Central memory CD4-positive, alpha-beta T cell (primary cell): ENCODE measurements around the gene HSPB2.
A peak's percentile ranks its signal among the peaks of the same experiment; 100 is the strongest.
"Not testable (repeated sequence)": the region's sequence is repeated elsewhere in the genome, so short reads cannot be mapped to it uniquely, and the experiment has no call there.

Source experiments
- DNase-seq: peaks from one replicate; pipeline ENCODE4 v3.0.0; 2022

Gene HSPB2

DNA sequence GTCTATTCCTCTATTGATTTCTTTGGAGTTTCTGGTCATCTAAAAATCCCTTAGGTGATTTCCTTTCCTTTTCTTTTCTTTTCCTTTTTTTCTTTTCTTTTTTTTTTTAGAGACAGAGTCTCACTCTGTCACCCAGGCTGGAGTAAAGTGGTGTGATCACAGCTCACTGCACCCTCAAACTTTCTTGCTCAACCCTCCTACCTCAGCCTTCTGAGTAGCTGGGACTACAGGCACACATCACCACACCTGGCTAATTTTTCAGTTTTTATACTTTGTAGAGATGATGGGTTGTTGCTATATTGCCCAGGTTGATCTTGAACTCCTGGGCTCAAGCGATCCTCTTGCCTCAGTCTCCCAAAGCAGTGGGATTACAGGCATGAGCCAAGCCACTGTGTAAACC is 4.2 kb downstream of the HSPB2 start:
- no peak for DNase-seq

DNA sequence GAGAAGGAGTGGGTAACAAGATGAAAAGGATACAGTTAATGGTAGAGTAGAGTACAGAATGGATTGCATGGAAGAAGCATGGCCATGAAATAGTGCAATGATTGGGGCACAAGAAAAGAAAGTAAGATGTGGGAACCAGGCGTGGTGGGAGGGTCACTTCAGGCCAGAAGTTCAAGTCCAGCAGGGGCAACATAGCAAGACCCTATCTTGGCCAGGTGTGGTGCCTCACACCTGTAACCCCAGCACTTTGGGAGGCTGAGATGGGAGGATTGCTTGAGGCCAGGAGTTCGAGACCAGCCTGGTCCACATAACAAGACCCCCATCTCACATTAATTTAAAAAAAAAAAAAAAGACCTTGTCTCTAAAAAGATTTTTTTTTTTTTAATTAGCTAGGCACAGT is 4.8 kb downstream of the HSPB2 start:
- no peak for DNase-seq

DNA sequence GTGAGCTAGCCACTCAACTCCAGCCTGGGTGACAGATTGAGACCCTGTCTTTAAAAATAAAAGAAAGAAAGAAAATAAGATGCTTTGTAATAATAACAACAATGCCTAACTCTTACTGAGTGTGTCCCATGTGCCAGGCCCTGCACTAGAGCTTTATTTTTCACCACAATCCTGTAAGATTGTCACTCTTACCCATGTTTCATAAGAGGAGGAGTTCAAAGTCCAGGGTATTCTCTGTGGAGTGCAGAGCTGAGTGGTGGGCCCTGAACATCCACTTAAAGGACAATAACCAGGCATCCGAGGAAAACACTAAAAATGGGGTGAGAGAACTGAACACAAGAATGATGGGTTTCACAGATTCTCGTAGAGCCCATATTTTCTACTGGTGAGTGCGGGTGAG is 5.3 kb downstream of the HSPB2 start:
- DNase-seq, result no peak

DNA sequence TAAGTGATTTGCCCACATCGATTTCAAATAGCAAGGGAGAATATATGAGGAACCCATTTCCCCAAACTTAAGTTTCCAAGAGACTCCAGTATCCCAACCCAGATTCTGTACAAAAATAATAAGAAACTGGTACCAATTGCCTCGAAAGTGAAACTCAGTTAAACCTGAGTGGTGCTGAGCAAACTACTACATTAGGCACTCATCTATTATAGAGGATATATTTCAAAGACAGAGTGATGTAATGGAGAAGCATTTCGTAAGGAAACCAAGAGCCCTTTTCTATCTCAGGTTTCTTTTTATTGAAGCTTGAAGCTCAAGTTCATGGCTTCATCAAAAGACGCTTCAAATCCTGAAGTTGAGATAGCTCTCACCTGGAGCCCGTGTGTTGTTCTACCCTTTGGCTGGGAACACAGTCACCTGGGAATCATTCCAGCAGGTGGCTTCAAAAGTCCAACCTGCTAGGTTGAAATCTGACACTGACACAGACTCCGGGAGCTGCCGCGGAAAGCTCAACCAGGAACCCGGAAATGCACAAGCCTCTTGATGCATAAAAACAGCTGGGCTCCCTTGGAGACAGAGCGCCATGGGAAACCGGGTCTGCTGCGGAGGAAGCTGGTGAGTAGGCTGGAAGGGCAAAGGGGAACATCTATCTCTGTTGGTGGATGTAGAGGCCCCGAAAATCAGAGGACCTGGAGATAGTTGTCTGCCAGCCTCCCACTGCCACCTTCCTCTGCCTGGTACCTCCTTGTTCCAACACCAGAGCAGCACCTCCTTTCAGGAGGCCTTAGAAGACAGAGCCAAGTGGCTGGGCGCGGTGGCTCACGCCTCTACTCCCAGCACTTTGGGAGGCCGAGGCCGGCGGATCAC is 6.1 kb downstream of the HSPB2 start, which contains the start of gene C11orf52:
C11orf52 (plus strand) TSS at position 524 of the 867 bp plus-strand sequence; CDS start at position 584, 60 bp downstream.
- no peak for DNase-seq

DNA sequence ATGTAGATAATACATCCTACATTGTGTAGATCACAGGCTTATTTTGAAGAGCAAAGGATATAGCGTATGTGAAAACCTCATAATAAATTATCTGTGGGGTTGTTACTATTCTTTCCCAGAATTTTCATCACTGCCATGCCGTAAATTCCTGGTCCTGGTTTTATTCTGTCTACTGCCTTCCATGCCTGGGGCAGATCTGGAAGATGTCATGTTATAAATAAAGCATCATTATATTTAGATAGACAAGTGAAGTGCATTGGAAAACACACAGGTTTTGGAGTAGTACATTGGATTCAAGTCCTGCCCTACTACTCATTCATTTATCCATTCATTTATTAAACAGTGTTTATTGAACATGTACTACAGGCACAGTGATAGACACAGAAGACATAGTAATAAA is 8.4 kb downstream of the HSPB2 start:
- DNase-seq, result no peak

DNA sequence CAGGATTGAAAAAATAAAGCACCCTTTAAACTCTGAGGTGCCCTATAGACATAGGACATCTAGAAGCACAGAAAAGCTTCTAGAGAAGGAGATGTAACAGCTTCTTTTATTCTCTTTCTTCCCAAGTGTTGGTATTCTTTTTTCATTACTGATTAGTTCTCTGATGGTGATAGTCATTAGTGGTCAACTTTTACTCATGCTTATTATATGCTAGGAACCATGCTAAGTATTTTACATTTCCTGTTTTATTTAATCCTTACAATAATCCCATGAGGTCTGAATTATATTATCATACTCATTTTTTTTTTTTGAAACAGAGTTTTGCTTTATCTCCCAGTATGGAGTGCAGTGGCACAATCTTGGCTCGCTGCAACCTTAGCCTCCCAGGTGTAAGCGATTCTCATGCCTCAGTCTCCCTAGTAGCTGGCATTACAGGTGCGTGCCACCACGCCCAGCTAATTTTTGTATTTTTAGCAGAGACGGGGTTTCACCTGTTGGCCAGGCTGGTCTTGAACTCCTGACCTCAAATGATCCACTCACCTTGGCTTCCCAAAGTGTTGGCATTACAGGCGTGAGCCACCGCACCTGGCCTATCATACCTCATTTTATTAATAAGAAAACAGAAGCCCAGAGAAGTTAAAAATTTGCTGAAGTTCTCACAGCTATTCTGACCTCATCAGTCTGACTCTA is 9.2 kb downstream of the HSPB2 start:
- DNase-seq, result no peak

DNA sequence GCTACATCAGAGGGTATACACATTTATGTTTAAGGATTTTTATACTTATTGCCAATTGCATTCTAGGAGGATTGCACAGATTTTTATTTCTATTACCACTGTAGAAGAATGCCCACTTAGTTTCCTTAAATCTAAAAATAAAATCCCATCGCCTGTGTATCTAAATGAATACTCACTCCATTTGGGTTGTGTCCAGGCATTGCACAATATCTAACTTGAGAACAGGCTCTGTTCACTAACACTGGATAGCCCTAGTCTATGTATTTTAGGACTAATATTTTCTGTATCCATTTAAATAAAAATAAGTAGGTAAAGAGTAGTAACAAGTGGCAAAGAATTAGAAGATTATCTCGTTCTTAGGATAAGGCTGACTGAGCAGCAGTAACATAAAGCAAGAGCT is 10.3 kb downstream of the HSPB2 start:
- DNase-seq, result no peak

DNA sequence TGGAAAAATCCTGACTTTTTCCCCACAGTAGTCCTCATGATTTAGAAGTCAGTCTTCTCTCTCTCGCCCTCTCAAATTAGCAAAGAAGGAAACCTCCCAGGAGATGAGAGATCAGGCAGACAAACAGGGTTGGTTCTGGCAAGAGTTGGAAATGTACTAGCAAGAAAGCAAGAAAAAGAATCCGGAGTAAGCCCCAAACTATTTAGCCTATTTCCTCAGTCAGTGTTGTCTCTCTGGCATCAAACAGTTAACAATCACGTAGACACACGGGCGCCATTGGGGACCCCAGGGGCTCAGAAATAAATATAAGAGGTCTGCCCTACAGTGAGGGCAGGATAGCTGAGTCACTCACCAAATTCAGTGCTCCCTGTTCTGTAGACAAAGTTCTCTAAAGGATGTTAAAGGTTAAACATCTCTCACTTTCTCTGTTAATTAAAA is 10.8 kb downstream of the HSPB2 start:
- DNase-seq, result no peak

DNA sequence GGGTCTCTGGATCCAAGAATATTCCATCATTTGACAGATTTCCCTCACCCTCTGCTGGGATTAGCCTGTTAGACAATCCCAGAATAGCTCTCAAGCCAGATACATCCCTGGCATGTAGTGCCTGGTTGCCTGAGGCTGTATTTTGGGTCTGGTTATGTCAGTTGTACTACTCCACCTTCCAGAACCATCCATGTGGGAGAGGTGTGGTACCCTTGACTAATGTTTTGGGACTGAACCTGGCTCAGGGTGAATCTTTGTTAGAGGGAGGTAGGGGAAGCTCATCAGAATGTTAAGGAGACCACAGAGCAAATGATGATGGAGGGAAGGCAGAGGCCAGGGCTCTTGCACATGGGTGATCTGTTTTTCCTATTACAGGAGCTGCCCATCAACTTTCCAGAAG is 11.4 kb downstream of the HSPB2 start:
- no peak for DNase-seq

DNA sequence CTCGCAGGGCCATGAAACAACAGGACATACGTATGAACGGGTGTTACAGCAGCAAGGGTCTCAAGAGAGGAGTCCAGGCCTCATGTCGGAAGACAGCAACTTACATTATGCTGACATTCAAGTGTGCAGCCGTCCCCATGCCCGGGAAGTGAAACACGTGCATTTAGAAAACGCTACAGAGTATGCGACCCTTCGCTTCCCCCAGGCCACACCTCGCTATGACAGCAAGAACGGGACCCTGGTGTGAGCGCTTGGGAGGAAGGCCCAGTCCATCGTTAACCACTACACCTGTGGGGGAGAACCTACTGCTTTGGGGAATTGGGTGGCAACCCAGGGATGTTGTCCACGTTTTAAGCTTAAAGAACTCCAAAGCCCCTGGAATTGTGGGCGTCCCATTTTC is 13.4 kb downstream of the HSPB2 start:
- no peak for DNase-seq

DNA sequence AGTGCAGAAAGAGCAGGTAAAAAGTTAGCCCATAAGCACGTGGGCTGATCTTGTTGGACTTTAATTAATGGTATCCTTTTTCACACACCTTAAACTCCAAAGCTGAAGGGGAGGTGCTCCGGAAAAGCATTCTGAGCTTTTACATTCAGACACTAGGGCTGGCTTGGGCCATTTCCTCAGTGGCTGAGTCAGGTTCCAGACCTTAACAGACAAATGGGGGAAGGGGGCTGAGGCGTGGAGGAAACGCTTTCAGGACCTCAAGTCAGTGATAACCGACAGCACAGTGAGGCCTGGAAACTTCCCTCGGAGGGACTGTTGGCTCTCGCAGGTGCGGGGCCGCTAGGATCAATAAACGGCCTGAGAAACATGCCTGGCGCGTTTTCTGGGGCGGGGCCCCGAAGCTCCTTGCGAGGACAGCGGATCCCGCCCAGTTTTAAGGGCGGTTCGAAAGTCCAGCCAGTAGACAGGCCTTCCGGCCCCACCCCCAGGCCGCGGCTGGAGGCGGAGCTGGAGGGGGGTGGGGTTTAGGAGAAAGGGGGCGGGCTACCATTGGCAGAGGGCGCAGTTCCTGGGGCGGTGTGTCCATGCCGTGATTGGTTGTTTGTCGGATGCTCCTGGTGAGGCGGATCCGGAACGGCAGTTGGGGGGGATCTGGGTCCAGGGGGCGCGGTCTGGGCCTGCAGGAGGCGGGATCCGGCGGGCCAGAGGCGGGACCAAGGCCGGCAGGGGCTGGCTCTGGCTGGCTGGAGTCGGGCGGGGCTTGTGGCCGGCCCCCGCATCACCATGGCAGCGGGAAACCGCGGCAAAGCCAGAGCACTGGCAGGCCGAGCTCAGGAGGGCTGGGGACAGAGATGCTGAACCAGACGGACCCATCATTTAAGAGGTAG is 14.2 kb downstream of the HSPB2 start:
- peak; percentile 96 for DNase-seq

DNA sequence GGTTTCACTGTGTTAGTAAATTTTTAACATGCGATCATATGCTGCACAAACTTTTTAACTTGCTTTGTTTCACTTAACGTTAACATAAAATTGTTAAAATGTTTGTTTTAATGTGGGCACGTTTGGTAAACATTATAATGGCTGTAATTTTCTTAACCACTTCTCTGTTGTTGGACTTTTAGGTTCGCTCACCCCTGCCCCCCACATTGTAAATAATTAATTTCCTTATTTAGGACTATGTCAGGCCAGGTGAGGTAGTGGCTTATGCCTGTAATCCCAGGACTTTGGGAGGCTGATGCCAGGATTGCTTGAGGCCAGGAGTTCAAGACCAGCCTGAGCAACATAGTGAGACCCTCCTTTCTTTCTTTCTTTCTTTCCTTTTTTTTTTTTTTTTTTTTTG is 17.9 kb downstream of the HSPB2 start:
- DNase-seq, result no peak

DNA sequence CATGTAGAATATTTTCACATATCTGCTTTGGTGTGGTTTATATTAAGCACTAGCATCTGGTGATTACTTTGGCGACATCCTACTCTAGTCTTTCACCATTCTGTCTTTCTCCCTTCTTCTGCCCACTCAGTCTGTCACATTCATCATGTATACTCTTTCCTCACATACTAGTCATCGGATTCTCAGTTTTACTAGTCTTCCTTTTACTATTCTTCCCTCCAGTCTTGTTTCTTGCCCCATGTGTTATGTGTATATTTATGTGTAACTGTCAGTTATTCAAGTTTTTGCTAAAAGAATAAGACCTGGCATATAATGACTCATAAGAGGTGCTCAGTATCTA is 20.0 kb downstream of the HSPB2 start:
- no peak for DNase-seq

DNA sequence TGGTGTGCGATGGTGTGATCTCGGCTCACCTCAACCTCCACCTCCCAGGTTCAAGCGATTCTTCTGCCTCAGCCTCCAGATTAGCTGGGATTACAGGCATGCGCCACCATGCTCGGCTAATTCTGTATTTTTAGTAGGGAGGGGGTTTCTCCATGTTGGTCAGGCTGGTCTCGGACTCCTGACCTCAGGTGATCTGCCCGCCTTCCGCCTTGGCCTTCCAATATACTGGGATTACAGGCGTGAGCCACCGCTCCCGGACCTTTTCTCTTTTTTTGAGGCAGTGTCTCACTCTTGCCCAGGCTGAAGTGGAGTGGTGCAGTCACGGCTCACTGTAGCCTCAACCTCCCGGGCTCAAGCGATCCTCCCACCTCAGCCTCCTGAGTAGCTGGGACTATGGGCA is 20.6 kb downstream of the HSPB2 start:
- DNase-seq, result not testable (repeated sequence)

DNA sequence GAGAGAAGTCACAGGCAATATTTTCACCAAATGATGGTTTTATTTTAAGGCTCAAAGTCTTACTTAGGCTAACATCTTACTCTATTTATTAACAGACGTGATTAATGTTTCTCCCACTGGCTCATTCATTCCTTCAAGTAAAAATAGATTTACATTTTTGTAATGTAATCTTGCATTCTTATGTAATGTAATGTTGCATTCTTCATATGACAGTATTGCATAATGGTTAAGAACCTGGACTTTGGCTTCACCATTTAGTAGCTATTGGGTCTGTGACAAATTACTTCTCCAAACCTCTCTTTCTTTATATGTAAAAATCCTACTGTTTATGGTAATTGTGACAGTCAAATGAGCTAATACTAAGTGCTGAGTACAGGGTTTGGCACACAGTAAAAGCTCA is 21.3 kb downstream of the HSPB2 start:
- DNase-seq, result no peak

DNA sequence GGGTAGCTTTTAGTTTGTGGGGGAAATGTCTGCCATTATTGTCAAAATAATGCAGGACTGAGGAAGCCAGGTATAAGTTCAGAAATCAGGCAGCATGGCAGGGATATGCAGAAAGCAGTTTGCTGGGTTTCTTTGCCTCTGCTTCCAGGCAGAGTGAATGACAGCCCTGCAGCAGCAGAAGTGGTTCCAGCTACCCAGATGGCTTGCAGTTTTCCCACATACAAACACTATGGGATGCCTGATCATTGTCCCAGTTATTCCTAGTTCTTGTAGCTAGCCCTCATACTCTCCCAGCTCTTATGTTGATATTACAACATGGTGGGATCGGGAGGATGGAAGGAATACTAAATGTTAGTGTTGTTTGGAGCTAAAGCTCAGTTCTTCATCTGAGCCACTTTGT is 21.8 kb downstream of the HSPB2 start:
- DNase-seq, result no peak

DNA sequence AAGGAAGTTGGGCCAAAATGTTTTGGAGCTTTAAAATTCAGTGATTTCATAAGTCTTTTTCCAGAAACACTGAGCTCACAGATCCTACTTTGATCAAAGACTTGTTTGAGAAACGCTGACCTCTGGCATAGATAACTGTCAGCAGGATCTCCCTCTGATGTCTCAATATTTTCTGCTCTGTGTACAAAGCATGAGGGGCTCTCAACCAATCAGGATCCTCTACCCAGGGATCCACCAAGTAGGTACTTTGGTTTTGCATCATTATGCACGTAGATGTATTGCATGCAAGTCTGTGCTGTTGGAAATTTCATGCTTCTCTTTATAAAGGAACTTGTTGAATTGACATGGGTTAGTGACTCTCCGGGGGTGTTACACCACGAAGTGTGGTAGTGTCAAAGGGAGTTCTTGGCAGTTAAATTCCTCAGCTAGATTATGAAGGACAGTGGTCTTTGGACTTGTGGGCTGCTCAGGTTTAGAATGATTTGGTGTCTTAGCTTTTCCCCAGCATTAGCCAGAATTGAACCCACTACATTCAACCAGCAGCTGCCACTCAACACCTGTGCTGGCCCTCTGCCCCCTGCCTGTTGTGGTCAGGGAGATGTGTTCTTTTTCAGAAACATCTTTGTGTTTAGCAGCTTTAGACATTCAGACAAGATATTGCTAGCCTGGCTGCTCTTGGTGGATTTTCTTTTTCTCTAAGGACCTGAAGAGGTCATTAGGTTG is 22.9 kb downstream of the HSPB2 start:
- no peak for DNase-seq

DNA sequence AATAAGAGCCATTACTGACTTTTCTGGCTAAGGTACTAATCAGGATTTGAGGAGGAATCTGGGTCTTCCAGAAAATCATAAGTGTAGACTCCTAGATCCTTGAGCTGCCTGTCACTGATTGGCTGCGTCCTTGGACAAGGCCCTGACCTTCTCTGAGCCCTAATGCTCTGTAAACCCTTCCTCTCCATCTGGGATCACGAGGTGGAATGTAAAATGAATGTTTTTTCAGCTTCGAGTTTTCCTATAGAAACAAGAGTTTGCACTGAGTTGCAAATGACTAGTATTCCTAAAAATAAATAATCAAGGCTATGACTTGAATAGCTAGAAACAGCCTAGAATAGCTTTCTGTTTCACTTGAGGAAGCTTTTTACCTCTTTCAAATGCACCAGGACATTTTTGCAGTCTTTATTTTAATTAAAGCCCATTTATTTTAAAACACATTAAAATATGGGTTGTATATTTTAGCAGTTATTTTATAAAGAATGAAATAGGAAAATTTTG is 23.6 kb downstream of the HSPB2 start:
- DNase-seq, result no peak

DNA sequence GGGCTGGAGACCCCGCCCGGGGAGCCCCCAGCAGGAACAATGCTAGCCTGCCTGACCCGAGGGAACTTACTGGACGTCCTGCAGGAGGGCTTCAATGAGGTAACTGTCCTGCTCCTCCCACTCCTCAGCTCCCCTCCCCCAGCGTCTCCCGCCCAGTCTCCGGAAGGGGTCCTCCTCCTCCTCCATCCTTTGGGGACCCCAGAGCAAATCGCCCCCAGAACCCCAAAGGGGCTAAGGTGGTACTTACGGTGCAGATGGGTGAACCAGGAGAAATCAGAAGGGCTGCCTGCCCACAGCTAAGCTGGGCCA is 24.9 kb downstream of the HSPB2 start:
- DNase-seq, result no peak

DNA sequence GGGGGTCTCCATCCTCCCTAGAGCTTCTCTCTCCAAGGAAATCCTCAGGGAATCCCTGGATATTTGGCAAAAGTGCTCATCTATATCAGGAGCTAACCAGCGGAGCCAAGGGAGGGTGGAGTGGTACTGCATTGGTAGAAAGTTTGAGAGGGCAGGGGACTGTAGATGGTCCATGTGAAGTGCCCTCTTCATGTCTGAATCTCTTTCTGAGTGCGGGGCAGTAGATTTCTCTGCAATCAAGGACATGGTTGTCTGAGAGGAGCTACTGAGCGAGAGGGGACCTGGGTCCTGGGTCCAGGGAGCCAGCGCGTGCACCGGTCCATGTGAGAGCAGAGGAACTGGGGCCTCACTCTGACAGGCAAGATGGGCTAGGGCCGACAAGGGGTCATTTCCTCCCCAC is 25.3 kb downstream of the HSPB2 start:
- no peak for DNase-seq

DNA sequence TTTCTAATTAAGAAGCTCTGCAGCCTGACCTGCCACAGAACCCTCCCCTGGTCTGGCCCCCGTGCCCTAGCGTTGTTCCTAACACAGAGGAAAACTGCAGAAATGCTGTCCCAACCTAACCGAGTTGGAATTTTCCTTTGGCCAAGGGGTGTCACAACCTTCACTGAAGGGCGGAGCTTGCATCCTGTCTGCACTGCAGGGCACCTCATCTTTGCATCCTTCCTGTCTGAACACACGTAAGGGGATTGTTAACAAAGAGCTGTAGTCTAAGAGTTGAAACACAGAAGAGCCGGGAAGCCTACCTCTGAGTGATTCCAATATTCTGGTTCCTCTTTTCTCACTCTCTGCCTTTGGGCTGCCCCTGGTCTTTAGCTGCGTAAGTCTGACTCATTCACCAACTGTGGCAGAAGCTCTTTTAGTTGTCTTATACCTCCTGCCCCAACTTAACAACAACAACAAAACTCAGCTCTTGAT is 26.2 kb downstream of the HSPB2 start:
- peak; percentile 21 for DNase-seq

DNA sequence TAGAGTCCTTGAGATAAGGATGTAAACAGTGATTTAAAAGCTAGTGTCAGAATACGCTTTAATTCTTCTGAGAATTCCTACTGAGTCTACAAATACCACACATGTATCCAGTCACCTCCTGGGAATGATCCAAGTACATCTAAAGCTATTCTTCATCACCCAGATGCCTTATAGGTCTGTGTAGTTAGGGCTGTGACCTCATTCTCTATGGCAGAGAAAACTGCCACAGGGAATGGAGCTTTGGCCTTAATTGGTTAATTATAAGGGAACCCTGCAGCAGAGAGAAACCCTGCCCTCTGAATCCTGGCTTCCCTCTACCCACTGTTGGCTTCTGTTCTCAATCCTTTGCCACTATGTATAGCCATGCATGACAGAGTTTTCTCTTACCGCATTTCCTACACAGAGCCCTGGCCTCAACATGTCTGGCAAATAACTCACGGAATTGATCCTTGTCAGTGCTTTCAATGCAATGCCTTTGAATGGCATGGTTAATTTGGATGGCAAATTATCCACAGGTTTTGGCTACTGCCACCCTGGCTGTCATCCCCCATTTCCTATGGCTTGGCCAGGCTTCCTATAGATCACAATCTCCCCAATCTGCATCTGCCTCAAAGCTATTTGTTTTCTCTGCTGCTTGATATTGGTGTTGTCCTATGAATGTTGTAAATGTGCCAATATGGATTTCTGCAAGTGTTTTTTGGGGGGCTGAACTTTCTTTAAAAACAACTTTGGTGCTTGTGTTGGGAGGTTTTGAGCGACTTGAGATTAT is 27.5 kb downstream of the HSPB2 start:
- no peak for DNase-seq
